ENCODE data around the gene GGACT. TPM values are rescaled to one million over a fixed set of nuclear protein-coding genes. Genes with fewer than 3 reads are reported as not detected.

GGACT gene
- polyA plus RNA-seq, 1 donor from 2014 or later: 5.8 TPM

DNA sequence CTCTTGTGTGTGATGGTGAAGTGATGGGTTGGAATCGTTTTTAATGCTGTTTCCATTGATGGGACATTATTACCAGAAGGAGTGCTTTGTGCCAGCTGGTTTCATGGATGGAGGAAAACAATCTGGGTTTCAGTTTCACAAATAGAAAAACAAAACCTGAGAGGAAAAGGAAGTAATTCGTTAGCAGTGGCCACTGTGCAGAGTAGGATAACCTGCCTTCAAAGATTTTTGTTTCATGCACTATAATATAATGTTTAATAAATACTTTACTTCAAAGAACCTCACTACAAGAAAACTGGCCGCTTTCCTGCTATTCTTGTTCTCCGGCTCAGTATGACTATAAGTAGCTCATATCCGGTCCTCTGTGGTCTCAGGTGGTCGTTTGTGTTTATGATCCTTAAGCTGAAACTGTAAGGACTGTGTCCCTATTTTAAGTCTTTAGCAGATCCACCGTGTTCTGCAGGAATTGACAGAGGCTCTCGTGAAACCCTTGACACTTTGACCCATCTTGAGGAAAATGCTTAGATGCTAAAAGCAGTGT lies 104.7 kb downstream of the GGACT start:
- Mint-ChIP-seq H3K36me3 (no peaks in the 10 kb centered on the region), H3K9me3 (no peaks in the 10 kb centered on the region), H3K4me3 (peak overlapping the region in 1 of 4 donors; percentile 42), H3K27me3 (peaks cover 2% of the 10 kb centered on the region), H3K4me1 (peaks cover 6 to 11% (median 10%) of the 10 kb centered on the region in 3 donors), H3K27ac (peak overlapping the region in 1 of 3 donors; percentile 8)

DNA sequence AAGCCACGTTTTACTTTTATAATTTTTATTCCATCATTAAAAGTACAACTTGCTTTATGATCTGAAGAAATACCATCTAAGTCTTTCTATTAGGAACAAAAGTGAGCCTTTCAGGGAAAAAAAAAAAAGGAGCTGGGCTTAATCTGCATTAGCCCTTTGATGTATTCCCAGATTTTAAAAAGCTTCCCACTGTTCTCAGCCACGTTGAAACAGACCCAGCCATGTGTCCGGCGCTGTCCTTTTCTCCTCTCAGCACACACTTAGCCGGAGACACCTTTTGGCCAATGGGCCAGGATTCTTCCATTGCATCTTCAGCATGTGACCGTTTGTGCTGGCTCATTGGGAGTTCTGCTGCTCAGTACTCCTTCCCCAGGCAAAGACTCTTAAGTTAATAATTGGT lies 105.5 kb downstream of the GGACT start:
- H3K36me3 Mint-ChIP-seq: peaks cover 4% of the 10 kb centered on the region
- peak overlapping the region in 1 of 3 donors; percentile 8 for H3K27ac Mint-ChIP-seq
- peaks cover 2% of the 10 kb centered on the region for H3K27me3 Mint-ChIP-seq
- no peaks in the 10 kb centered on the region for H3K9me3 Mint-ChIP-seq
- H3K4me3 Mint-ChIP-seq: no peak overlapping the region
- H3K4me1 Mint-ChIP-seq: peaks cover 6 to 11% (median 10%) of the 10 kb centered on the region in 3 donors

DNA sequence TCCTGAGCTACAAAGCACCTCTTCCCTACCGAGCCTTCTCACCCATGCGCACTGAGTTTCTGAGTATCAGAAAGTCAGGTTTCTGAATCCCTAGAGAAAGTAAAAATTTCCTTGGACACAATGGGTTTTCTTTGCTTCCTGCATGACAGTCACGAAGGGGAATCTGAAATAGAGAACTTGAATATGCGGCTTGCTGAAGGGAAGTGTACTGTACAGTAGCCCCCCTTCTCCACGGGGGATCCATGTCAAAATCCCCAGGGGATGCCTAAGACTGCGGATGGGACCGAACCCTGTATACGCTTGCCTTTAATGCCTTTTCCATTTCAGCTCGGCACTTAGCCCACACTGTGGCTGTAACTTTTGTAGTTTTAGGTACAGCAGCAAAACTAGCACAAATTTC lies 107.9 kb downstream of the GGACT start:
- H3K4me1 Mint-ChIP-seq: peaks cover 10 to 16% (median 12%) of the 10 kb centered on the region in 3 donors
- peaks cover 6% of the 10 kb centered on the region for H3K36me3 Mint-ChIP-seq
- H3K27me3 Mint-ChIP-seq: peaks cover 2% of the 10 kb centered on the region
- H3K27ac Mint-ChIP-seq: no peak overlapping the region
- no peak overlapping the region for H3K4me3 Mint-ChIP-seq
- no peaks in the 10 kb centered on the region for H3K9me3 Mint-ChIP-seq

Other genes with a start within 250 kb of the GGACT start
- gene TMTC4, start 86.0 kb upstream of the GGACT start, polyA plus RNA-seq: 4.8 TPM

Data from IgD-negative memory B cell (primary cell).